Measurements from ENCODE around the gene UNC80.

- TF ChIP-seq HDGF (IDR thresholded peaks at IDR 0.05; ENCODE audit: borderline replicate concordance) (no peak), CTBP1 (IDR thresholded peaks at IDR 0.05; ENCODE audit: borderline replicate concordance) (no peak), SP1 (IDR thresholded peaks at IDR 0.05) (no peak), FOXM1 (IDR thresholded peaks at IDR 0.05; ENCODE audit: borderline replicate concordance) (no peak), SUZ12 (IDR thresholded peaks at IDR 0.05) (no peak), ELF4 (IDR thresholded peaks at IDR 0.05) (no peak)
These were observed 129.0 kb downstream of the UNC80 start for GRCh38 chr2:209900638-209901037.

All from HEK293T (cell line).